GM12875 (cell line): ENCODE data around the gene TBC1D9.

Experiments used
- H3K4me3 ChIP-seq: one replicate; pipeline ENCODE4 v1.5.1; 2011; ENCODE audit warnings: low read depth, low read length, control low read depth
- CTCF ChIP-seq: IDR thresholded peaks from 2 replicates; pipeline ENCODE4 v1.5.1; 2011; ENCODE audit warnings: low read depth, mild to moderate bottlenecking, control low read depth, inconsistent platforms, low read length, moderate library complexity, borderline replicate concordance; ENCODE audit not compliant: insufficient read depth

The TBC1D9 gene

GRCh38 chr4:140626661-140627376 is 129.4 kb downstream of the TBC1D9 start:
- no peak for TF ChIP-seq CTCF
- H3K4me3 ChIP-seq: no peak overlapping the region

GRCh38 chr4:140622333-140622958 is 133.7 kb downstream of the TBC1D9 start:
- TF ChIP-seq CTCF: no peak

GRCh38 chr4:140621161-140621560 is 135.0 kb downstream of the TBC1D9 start:
- no peak overlapping the region for H3K4me3 ChIP-seq

More at GRCh38 chr4:140622333-140622958, 133.7 kb downstream of the TBC1D9 start:
- no peak overlapping the region for H3K4me3 ChIP-seq

GRCh38 chr4:140617499-140618248 is 138.5 kb downstream of the TBC1D9 start:
- TF ChIP-seq CTCF: no peak
- no peak overlapping the region for H3K4me3 ChIP-seq

More at GRCh38 chr4:140621161-140621560, 135.0 kb downstream of the TBC1D9 start:
- TF ChIP-seq CTCF: no peak

GRCh38 chr4:140615451-140615850 is 140.7 kb downstream of the TBC1D9 start:
- no peak overlapping the region for H3K4me3 ChIP-seq
- no peak for TF ChIP-seq CTCF

GRCh38 chr4:140612357-140612756 is 143.8 kb downstream of the TBC1D9 start:
- no peak overlapping the region for H3K4me3 ChIP-seq
- no peak for TF ChIP-seq CTCF

GRCh38 chr4:140611854-140612253 is 144.3 kb downstream of the TBC1D9 start:
- no peak overlapping the region for H3K4me3 ChIP-seq
- no peak for TF ChIP-seq CTCF
